ENCODE measurements around the gene RCSD1. TPM values are rescaled to one million over a fixed set of nuclear protein-coding genes. Genes with fewer than 3 reads are reported as not detected.

Gene RCSD1
- total and polyA plus RNA-seq, 2 of the 13 experiments (the other 11 are each of a cell fraction or from before 2014, with no cell fraction given), result not detected

DNA sequence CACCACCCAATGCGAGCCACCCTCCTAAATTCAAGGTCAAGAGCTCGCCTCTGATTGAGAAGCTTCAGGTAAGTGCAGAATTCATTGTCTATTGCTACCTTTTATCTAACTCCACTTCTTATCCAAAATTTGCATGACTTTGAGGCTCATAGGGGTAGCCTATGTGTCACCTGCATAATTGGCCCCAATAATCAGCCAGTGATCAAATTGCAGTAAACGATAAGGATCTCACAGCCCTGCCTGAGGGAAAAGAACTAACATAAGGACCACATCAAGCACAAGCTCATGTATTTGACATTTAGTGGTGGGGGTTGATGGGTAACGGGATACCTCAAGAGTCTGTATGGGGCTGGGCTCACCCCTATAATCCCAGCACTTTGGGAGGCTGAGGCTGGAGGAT is 60.0 kb downstream of the RCSD1 start:
- DNase-seq (ENCODE audit: low spot score), result no peak
- ChIA-PET CTCF (ENCODE audit: low intra/inter-chr PET ratio, low total read pairs) (no interaction called here), POLR2A (no interaction called here)
- no peak for ATAC-seq
- no peak overlapping the region for H2AFZ ChIP-seq (ENCODE audit: low read length)
- H4K20me1 ChIP-seq (ENCODE audit: insufficient read depth, low read length), result no peaks in the 10 kb centered on the region
- no peaks in the 10 kb centered on the region for H3K9me3 ChIP-seq (ENCODE audit: low read length)
- no peak overlapping the region for H3K27ac ChIP-seq (ENCODE audit: extremely low read length, insufficient read depth, low read length)
- H3K4me3 ChIP-seq (replicated peaks in 1 of 3; ENCODE audit: insufficient read depth in 1 of 3, low read depth in 2 of 3, low read length in 3 of 3), result no peak overlapping the region
- no peaks in the 10 kb centered on the region for H3K36me3 ChIP-seq (replicated peaks in 1 of 2; ENCODE audit: control insufficient read depth in 1 of 2, insufficient read depth in 2 of 2, low read length in 2 of 2)
- 39% methylated on average over 4 of the region's 4 CpGs for WGBS (ENCODE audit: low lambda C conversion rate)
- peaks cover 7% of the 10 kb centered on the region for H3K4me1 ChIP-seq (ENCODE audit: insufficient read depth, low read length)
- peaks cover 0 to 18% of the 10 kb centered on the region in 2 experiments; a peak in 2 of 5 replicates for H3K27me3 ChIP-seq (ENCODE audit: control insufficient read depth in 1 of 2, insufficient read depth in 2 of 2, low read length in 2 of 2)
- TF ChIP-seq YY1 (IDR thresholded peaks at IDR 0.05; ENCODE audit: insufficient read depth, insufficient replicate concordance, low read depth, low read length) (no peak), BORCS8-MEF2B (CRISPR knock-in tag; IDR thresholded peaks at IDR 0.05) (no peak), NFE2 (CRISPR knock-in tag; IDR thresholded peaks at IDR 0.05) (no peak), ZNF776 (CRISPR knock-in tag; IDR thresholded peaks at IDR 0.05) (no peak), NCOA1 (CRISPR knock-in tag; IDR thresholded peaks at IDR 0.05) (no peak), SIN3A (IDR thresholded peaks at IDR 0.05; ENCODE audit: borderline replicate concordance, low read depth, low read length) (no peak), ZFP36L1 (CRISPR knock-in tag; IDR thresholded peaks at IDR 0.05) (no peak), ZBTB20 (CRISPR knock-in tag; IDR thresholded peaks at IDR 0.05; ENCODE audit: borderline replicate concordance, low read depth) (no peak), ZBTB1 (CRISPR knock-in tag; IDR thresholded peaks at IDR 0.05; ENCODE audit: borderline replicate concordance) (no peak), AGO2 (optimal IDR thresholded peaks at IDR 0.05; ENCODE audit: low read depth, low read length) (no peak)
- TF ChIP-seq, protein P1, sequence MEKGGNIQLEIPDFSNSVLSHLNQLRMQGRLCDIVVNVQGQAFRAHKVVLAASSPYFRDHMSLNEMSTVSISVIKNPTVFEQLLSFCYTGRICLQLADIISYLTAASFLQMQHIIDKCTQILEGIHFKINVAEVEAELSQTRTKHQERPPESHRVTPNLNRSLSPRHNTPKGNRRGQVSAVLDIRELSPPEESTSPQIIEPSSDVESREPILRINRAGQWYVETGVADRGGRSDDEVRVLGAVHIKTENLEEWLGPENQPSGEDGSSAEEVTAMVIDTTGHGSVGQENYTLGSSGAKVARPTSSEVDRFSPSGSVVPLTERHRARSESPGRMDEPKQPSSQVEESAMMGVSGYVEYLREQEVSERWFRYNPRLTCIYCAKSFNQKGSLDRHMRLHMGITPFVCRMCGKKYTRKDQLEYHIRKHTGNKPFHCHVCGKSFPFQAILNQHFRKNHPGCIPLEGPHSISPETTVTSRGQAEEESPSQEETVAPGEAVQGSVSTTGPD (CRISPR knock-in tag; IDR thresholded peaks at IDR 0.05), result no peak
- TF ChIP-seq, protein P2, sequence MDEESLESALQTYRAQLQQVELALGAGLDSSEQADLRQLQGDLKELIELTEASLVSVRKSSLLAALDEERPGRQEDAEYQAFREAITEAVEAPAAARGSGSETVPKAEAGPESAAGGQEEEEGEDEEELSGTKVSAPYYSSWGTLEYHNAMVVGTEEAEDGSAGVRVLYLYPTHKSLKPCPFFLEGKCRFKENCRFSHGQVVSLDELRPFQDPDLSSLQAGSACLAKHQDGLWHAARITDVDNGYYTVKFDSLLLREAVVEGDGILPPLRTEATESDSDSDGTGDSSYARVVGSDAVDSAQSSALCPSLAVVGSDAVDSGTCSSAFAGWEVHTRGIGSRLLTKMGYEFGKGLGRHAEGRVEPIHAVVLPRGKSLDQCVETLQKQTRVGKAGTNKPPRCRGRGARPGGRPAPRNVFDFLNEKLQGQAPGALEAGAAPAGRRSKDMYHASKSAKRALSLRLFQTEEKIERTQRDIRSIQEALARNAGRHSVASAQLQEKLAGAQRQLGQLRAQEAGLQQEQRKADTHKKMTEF (CRISPR knock-in tag; IDR thresholded peaks at IDR 0.05), result no peak
- TF ChIP-seq, protein P3, sequence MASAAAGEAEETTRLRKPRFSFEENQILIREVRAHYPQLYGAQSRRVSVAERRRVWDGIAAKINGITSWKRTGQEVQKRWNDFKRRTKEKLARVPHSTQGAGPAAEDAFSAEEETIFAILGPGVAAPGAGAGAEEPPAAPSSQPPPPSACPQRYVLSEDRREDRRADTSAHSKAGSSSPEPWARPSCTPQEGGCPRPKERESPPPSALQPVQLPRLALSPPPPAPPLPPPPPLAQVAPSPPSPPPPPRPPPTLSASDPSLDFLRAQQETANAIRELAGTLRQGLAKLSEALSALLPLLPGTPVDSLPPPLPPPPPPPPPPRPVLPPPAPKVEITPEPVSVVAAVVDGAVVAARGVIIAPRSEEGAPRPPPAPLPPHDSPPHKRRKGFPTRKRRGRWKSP (CRISPR knock-in tag; IDR thresholded peaks at IDR 0.05), result no peak
- TF ChIP-seq, protein P4, sequence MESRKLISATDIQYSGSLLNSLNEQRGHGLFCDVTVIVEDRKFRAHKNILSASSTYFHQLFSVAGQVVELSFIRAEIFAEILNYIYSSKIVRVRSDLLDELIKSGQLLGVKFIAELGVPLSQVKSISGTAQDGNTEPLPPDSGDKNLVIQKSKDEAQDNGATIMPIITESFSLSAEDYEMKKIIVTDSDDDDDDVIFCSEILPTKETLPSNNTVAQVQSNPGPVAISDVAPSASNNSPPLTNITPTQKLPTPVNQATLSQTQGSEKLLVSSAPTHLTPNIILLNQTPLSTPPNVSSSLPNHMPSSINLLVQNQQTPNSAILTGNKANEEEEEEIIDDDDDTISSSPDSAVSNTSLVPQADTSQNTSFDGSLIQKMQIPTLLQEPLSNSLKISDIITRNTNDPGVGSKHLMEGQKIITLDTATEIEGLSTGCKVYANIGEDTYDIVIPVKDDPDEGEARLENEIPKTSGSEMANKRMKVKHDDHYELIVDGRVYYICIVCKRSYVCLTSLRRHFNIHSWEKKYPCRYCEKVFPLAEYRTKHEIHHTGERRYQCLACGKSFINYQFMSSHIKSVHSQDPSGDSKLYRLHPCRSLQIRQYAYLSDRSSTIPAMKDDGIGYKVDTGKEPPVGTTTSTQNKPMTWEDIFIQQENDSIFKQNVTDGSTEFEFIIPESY (CRISPR knock-in tag; IDR thresholded peaks at IDR 0.05), result no peak
- TF ChIP-seq, protein P5, sequence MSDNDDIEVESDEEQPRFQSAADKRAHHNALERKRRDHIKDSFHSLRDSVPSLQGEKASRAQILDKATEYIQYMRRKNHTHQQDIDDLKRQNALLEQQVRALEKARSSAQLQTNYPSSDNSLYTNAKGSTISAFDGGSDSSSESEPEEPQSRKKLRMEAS (IDR thresholded peaks at IDR 0.05), result no peak
- BruUV-seq (replicated peaks), result no TSS peak
- no peak overlapping the region for H3K9ac ChIP-seq (ENCODE audit: insufficient read depth, low read depth, low read length)
- intact Hi-C loops (cut with micrococcal nuclease; ENCODE audit: unreplicated experiment) (no loop called here), in situ Hi-C loops (cut with HindIII; ENCODE audit: extremely low pct_ligation_motif_present, low pct_unique_long_range_greater_than_20kb) (no loop called here)
- no peak for FAIRE-seq
- H3K4me2 ChIP-seq (ENCODE audit: low read depth, low read length), result no peak overlapping the region
- H3K79me2 ChIP-seq (ENCODE audit: insufficient read depth, low read length), result no peaks in the 10 kb centered on the region
